ENCODE data around the gene NAV3.

GRCh38 chr12:77928078-77928477, 97.4 kb downstream of the NAV3 start:
- no peak for TF ChIP-seq CTCF (IDR thresholded peaks at IDR 0.05)
- no peak for TF ChIP-seq POLR2A (IDR thresholded peaks at IDR 0.05)
